Measurements from ENCODE around the gene CD101. TPM values are rescaled to one million over a fixed set of nuclear protein-coding genes. Genes with fewer than 3 reads are reported as not detected.

CD101 gene
- total RNA-seq, 4 donors from 2014 or later, result 1.2 to 5.3 (median 2.8) TPM

GRCh38 chr1:117017062-117017461 lies 15.5 kb downstream of the CD101 start:
- DNase-seq (ENCODE audit: low spot score in 2 of 2), result no peak
- H3K27me3 ChIP-seq, result no peaks in the 10 kb centered on the region
- TF ChIP-seq POLR2A (IDR thresholded peaks at IDR 0.05), result no peak
- no peak for TF ChIP-seq CTCF (IDR thresholded peaks at IDR 0.05)
- no peak for TF ChIP-seq POLR2AphosphoS5 (IDR thresholded peaks at IDR 0.05)
- TF ChIP-seq EP300 (IDR thresholded peaks at IDR 0.05), result no peak

GRCh38 chr1:117017648-117018047 lies 16.1 kb downstream of the CD101 start:
- Histone ChIP-seq H3K4me1 (no peaks in the 10 kb centered on the region), H3K9me3 (no peaks in the 10 kb centered on the region), H3K36me3 (no peaks in the 10 kb centered on the region), H3K27ac (no peak overlapping the region), H3K4me3 (no peak overlapping the region), H3K27me3 (no peaks in the 10 kb centered on the region)
- 41% methylated on average over 3 of the region's 3 CpGs for WGBS
- DNase-seq (ENCODE audit: low spot score in 2 of 2), result no peak
- TF ChIP-seq POLR2A (IDR thresholded peaks at IDR 0.05) (no peak), POLR2AphosphoS5 (IDR thresholded peaks at IDR 0.05) (no peak), EP300 (IDR thresholded peaks at IDR 0.05) (no peak), CTCF (IDR thresholded peaks at IDR 0.05) (no peak)

More at GRCh38 chr1:117017062-117017461, 15.5 kb downstream of the CD101 start:
- no peak overlapping the region for H3K27ac ChIP-seq
- 71% methylated on average over 4 of the region's 4 CpGs for WGBS
- H3K36me3 ChIP-seq, result no peaks in the 10 kb centered on the region
- no peak overlapping the region for H3K4me3 ChIP-seq
- no peaks in the 10 kb centered on the region for H3K4me1 ChIP-seq
- no peaks in the 10 kb centered on the region for H3K9me3 ChIP-seq

- TF ChIP-seq POLR2A (IDR thresholded peaks at IDR 0.05) (no peak), CTCF (IDR thresholded peaks at IDR 0.05) (no peak), EP300 (IDR thresholded peaks at IDR 0.05) (no peak), POLR2AphosphoS5 (IDR thresholded peaks at IDR 0.05) (no peak)
- H3K4me3 ChIP-seq, result no peak overlapping the region
- no peak overlapping the region for H3K27ac ChIP-seq
- DNase-seq (ENCODE audit: low spot score in 2 of 2), result no peak
- no peaks in the 10 kb centered on the region for H3K4me1 ChIP-seq
- no peaks in the 10 kb centered on the region for H3K9me3 ChIP-seq
- WGBS, result 52% methylated on average over 1 of the region's 1 CpG
- H3K27me3 ChIP-seq, result no peaks in the 10 kb centered on the region
- no peaks in the 10 kb centered on the region for H3K36me3 ChIP-seq
These were observed 19.1 kb downstream of the CD101 start for GRCh38 chr1:117020526-117021156.

GRCh38 chr1:117022114-117022513 lies 20.6 kb downstream of the CD101 start:
- Histone ChIP-seq H3K9me3 (no peaks in the 10 kb centered on the region), H3K27me3 (no peaks in the 10 kb centered on the region), H3K36me3 (no peaks in the 10 kb centered on the region), H3K4me3 (no peak overlapping the region), H3K27ac (no peak overlapping the region), H3K4me1 (peaks cover 11% of the 10 kb centered on the region)
- 79% methylated on average over 3 of the region's 3 CpGs for WGBS
- no peak for DNase-seq (ENCODE audit: low spot score in 2 of 2)
- TF ChIP-seq EP300 (IDR thresholded peaks at IDR 0.05), result no peak
- no peak for TF ChIP-seq POLR2A (IDR thresholded peaks at IDR 0.05)
- no peak for TF ChIP-seq POLR2AphosphoS5 (IDR thresholded peaks at IDR 0.05)
- no peak for TF ChIP-seq CTCF (IDR thresholded peaks at IDR 0.05)

- H3K9me3 ChIP-seq, result no peaks in the 10 kb centered on the region
- H3K36me3 ChIP-seq, result no peaks in the 10 kb centered on the region
- no peak for TF ChIP-seq CTCF (IDR thresholded peaks at IDR 0.05)
- TF ChIP-seq POLR2A (IDR thresholded peaks at IDR 0.05), result no peak
- TF ChIP-seq POLR2AphosphoS5 (IDR thresholded peaks at IDR 0.05), result no peak
- TF ChIP-seq EP300 (IDR thresholded peaks at IDR 0.05), result no peak
- H3K4me3 ChIP-seq, result no peak overlapping the region
- WGBS, result 92% methylated on average over 7 of the region's 7 CpGs
- no peaks in the 10 kb centered on the region for H3K27me3 ChIP-seq
- no peak for DNase-seq (ENCODE audit: low spot score in 2 of 2)
- H3K4me1 ChIP-seq, result peaks cover 11% of the 10 kb centered on the region
- no peak overlapping the region for H3K27ac ChIP-seq
These were observed 24.0 kb downstream of the CD101 start for GRCh38 chr1:117025568-117025967.
